NCI-H2081 treated with DMSO at 0.1 percent for 48 hours (cell line): ENCODE data around the gene MRGPRX3.

ENCODE experiments used
- DNase-seq: peaks from one replicate; lab custom pipeline; 2025; lab: John Stamatoyannopoulos, UW

MRGPRX3 gene

GRCh38 chr11:18168372-18168771 is 36.0 kb downstream of the MRGPRX3 start:
- DNase-seq, result no peak

GRCh38 chr11:18171377-18172000 is 39.1 kb downstream of the MRGPRX3 start:
- no peak for DNase-seq

- DNase-seq, result no peak
Measured at GRCh38 chr11:18172666-18173065, 40.3 kb downstream of the MRGPRX3 start, which contains the start of gene MRGPRX4. MRGPRX4 (plus strand) TSS chr11:18172837; CDS start chr11:18173257, 420 bp downstream.

- no peak for DNase-seq
Measured at GRCh38 chr11:18173225-18173866, 41.0 kb downstream of the MRGPRX3 start.
